Measurements from ENCODE around the gene NUP37.
"Not testable (repeated sequence)": the region's sequence is repeated elsewhere in the genome, so short reads cannot be mapped to it uniquely, and the experiment has no call there.

Gene NUP37, protein sequence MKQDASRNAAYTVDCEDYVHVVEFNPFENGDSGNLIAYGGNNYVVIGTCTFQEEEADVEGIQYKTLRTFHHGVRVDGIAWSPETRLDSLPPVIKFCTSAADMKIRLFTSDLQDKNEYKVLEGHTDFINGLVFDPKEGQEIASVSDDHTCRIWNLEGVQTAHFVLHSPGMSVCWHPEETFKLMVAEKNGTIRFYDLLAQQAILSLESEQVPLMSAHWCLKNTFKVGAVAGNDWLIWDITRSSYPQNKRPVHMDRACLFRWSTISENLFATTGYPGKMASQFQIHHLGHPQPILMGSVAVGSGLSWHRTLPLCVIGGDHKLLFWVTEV

DNA sequence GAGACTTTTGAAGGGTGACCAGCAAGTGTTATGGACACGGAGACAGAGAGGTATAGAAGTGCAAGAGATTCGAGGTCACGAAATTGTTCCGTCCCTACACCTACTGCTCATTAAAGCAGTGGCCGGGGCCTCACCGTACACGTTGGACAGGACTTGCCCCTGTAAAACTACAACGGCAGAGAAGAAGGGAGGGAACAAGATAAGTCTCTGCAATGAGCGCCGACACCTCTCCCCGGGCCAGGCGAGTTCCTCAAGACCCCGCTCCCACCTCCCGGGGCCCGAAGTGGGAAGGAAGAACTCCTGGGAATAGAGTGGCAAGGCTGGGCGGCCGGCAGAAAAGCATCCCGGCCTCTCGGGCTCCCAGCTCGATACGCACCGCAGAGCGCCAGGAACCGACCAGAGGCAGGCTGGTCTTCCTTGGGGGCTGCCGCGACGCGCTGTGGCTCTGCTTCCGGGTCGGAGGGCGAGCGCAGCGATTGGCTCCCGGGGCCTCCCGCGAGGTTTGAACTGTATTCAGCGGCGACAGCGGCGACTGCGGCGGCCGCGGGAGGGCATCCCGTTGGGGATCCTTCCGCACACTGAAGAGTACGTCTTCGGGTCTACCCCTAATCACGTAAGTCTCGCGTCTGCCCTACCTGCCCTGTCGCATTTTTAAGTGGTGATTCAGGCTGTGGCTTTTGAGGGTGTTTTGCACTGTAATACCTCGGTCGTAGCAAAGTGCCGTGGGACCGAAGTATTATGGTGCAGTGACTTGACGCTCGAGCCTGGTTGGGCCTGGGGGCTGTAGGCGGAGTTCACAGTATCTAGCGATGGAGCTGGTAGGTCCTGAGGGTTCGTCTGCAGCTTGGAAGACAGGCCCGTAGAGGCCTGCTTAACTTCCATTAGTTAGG lies at the start of gene NUP37, which contains the start of gene PARPBP:
Gene NUP37, minus strand, starts transcription at position 441 of the 890 bp plus-strand sequence. CDS start 1,596 bp downstream, outside the sequence.
Gene PARPBP, plus strand, starts transcription at position 510 of the 890 bp plus-strand sequence. CDS start 3,706 bp downstream, outside the sequence.
- DNase-seq (ENCODE audit: low read depth in 1 of 2, low spot score in 1 of 2): peak; percentile 75 to 85

DNA sequence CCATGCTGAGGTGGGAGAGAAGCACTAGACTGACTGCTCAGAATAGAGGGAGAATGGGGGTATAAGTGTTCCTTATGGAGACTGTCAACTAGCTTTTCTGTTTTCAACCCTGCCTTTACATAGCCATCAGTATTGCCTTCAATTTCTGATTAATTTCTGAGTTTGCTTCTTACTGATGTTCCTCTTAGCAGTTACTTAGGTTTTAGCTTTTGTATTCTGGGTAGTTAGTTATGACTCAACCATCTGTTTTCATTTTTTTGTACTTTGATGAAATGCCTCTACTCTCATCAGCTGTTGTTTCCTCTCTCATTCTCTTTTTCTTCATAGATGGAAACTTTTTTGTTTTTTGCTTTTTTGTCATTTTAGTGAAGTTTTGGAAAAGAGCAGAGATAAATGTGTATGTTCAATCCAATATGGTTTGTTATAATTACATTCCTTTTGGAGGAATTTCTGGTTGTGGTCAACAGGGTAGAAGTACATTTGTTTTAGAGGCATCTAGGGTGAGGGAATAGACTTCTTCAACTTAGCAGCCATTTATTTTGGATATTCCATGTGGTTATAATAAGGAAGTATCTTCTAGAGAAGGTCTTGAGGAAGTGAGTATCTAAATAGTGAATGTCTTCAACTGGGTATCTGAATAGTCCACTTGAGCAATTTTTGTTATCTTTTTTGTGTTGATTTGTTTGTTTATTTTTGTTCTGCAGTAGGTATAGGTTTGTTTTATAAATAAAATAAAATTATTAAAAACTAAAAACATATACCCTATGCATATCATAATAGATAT lies 48.1 kb upstream of the NUP37 start:
- no peak for DNase-seq (ENCODE audit: low read depth in 1 of 2, low spot score in 1 of 2)

DNA sequence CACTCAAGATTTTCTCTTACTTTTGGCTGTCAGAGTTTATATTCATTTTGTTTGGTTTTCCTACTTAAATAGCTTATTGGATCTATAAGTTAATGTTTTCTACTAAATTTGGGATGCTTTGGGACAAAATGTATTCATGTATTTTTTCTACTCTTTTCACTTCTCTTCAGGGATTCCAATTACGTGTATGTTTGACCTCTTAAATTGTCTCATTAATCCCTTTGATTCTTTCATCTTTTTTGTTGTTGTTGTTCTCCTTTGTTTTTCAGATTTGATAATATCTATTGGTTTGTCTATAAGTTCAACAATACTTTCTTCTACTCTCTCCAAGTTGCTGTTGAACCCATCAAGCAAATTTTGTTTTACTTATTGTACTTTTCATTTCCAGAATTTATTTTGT lies 43.5 kb upstream of the NUP37 start:
- no peak for DNase-seq (ENCODE audit: low read depth in 1 of 2, low spot score in 1 of 2)

DNA sequence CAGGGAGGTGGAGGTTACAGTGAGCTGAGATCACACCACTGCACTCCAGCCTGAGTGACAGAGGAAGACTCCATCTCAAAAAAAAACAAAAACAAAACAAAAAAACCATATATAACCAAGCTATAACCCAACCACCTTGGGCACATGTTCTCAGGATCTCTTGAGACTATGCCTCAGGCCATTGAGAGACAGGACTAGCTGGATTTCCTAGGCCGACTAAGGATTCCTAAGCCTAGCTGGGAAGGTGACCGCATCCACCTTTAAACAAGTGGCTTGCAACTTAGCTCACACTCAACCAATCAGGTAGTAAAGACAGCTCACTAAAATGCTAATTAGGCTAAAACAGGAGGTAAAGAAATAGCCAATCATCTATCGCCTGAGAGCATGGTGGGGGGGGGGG lies 35.3 kb upstream of the NUP37 start:
- DNase-seq (ENCODE audit: low read depth in 1 of 2, low spot score in 1 of 2): not testable (repeated sequence)

DNA sequence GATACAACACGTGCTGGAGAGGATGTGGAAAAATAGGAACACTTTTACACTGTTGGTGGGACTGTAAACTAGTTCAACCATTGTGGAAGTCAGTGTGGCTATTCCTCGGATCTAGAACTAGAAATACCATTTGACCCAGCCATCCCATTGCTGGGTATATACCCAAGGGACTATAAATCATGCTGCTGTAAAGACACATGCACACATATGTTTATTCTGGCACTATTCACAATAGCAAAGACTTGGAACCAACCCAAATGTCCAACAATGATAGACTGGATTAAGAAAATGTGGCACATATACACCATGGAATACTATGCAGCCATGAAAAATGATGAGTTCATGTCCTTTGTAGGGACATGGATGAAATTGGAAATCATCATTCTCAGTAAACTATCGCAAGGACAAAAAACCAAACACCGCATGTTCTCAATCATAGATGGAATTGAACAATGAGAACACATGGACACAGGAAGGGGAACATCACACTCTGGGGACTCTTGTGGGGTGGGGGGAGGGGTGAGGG lies 27.2 kb upstream of the NUP37 start:
- not testable (repeated sequence) for DNase-seq (ENCODE audit: low read depth in 1 of 2, low spot score in 1 of 2)

DNA sequence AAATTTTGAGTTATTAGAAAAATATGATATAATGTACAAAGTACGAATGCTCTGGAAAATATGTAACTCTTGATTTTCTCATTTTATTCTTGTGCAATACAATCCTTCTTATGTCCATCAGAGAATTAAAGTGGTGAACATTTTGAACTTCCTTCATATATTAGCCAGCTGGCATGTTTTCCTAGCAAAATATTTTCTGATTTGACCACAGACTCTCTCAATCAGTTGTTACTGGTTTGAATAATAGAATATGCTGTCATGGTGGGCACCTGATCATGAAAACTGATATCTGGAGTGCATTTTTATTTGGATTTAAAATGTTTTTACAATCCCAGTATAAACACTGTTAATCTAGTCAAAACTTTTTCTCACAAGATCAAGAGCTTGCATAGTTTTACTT lies 24.3 kb upstream of the NUP37 start:
- no peak for DNase-seq (ENCODE audit: low read depth in 1 of 2, low spot score in 1 of 2)

DNA sequence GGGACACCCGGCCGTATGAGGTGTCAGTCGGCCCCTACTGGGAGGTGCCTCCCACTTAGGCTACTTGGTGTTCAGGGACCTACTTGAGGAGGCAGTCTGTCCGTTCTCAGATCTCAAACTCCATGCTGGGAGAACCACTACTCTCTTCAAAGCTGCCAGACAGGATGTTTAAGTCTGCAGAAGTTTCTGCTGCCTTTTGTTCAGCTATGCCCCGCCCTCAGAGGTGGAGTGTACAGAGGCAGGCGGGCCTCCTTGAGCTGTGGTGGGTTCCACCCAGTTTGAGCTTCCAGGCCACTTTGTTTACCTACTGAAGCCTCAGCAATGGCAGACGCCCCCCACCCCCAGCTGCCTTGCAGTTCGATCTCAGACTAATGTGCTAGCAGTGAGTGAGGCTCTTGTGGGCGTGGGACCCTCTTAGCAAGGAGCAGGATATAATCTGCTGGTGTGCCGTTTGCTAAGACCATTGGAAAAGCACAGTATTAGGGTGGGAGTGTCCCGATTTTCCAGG lies 23.0 kb upstream of the NUP37 start:
- not testable (repeated sequence) for DNase-seq (ENCODE audit: low read depth in 1 of 2, low spot score in 1 of 2)

DNA sequence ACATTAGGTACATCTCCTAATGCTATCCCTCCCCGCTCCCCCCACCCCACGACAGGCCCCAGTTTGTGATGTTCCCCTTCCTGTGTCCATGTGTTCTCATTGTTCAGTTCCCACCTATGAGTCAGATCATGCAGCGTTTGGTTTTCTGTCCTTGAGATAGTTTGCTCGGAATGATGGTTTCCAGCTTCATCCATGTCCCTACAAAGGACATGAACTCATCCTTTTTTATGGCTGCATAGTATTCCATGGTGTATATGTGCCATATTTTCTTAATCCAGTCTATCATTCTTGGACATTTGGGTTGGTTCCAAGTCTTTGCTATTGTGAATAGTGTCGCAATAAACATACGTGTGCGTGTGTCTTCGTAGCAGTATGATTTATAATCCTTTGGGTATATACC lies 17.7 kb upstream of the NUP37 start:
- not testable (repeated sequence) for DNase-seq (ENCODE audit: low read depth in 1 of 2, low spot score in 1 of 2)

DNA sequence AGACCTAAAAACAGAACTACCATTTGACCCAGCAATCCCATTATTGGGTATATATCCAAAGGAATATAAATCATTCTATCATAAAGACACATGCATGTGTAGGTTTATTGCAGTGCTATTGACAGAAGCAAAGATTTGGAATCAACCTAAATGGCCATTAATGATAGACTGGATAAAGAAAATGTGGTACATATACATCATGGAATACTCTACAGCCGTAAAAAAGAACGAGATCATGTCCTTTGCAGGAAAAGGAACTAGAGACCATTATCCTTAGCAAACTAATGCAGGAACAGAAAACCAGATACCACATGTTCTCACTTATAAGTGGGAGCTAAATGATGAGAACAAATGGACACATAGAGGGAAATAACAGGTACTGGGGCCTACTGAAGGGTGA lies 11.5 kb upstream of the NUP37 start:
- not testable (repeated sequence) for DNase-seq (ENCODE audit: low read depth in 1 of 2, low spot score in 1 of 2)

DNA sequence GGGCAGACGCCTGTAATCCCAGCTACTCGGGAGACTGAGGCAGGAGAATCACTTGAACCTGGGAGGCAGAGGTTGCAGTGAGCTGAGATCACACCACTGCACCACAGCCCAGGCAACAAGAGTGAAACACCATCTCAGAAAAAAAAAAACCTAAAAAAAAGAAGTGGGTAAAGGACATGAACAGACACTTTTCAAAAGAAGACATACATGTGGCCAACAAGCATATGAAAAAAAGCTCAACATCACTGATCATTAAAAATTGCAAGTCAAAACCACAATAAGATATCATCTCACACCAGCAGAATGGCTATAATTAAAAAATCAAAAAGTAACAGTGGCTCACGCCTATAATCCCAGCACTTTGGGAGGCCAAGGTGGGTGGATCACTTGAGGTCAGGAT lies 10.8 kb upstream of the NUP37 start:
- not testable (repeated sequence) for DNase-seq (ENCODE audit: low read depth in 1 of 2, low spot score in 1 of 2)

DNA sequence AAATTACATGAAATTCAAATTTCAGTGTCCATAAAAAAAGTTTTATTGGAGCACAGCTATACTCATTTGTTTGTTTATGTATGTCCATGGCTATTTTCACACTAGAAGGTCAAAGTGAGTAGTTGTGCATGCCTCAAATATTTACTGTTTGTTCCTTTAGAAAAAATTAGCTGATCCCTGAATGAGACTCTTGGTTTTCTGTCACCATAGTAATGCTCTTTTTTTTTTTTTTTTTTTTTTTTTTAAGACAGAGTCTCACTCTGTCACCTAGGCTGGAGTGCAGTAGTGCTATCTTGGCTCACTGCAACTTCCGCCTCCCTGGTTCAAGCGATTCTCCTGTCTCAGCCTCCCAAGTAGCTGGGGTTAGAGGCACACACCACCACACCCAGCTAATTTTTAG lies 1.4 kb upstream of the NUP37 start:
- not testable (repeated sequence) for DNase-seq (ENCODE audit: low read depth in 1 of 2, low spot score in 1 of 2)

DNA sequence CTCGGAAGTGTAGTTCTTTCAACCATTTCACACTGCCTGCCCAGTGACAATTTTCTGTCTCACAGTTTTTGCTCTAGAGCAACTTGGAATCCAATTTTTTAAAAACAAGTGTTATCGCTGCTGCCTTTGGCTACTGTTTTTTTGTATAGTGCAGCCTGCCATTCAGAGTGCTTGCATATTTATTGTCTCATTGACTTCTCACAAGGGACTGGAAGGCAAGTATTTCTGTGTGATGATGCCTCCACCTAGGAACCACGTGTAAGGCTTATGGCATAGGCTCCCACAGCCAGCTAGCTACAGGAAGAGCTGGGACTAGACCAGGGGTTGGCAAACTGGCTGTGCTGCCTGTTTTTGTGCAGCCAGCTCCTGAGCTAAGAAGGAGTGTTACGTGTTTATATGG lies 972 bp upstream of the NUP37 start:
- no peak for DNase-seq (ENCODE audit: low read depth in 1 of 2, low spot score in 1 of 2)

DNA sequence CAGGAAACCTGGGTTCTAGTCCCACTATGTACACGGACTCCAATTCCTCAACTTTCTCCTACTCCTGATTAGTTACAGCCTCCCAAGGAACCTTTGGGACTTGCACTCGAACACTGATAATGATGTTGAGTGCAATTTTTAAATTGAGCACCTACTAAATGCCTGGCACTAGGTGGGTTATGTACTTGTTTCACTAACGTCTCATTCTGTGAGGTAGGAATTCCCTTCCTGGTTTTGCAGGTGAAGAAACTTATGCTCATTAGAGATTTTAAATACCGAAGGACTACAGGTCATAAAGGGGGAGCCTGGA lies 605 bp upstream of the NUP37 start:
- no peak for DNase-seq (ENCODE audit: low read depth in 1 of 2, low spot score in 1 of 2)

DNA sequence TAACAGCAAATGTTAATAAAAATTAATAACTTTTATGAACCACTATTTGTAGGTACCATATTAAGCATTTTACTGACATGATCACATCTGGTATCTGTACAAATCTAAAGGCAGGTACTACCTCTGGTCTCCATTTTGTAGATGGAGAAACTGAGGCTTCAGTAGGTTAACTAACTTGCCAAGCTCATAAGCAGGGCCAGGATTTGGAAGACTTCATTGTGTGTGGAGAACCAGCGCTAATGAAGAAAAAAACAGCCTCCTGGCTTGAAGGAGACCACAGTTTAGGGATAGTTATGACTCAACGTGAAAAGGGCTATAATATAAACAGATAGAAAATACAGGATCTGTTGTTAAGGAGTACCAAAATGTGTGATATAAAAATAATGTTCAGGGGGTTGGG lies 1.0 kb downstream of the NUP37 start:
- DNase-seq (ENCODE audit: low read depth in 1 of 2, low spot score in 1 of 2): no peak

DNA sequence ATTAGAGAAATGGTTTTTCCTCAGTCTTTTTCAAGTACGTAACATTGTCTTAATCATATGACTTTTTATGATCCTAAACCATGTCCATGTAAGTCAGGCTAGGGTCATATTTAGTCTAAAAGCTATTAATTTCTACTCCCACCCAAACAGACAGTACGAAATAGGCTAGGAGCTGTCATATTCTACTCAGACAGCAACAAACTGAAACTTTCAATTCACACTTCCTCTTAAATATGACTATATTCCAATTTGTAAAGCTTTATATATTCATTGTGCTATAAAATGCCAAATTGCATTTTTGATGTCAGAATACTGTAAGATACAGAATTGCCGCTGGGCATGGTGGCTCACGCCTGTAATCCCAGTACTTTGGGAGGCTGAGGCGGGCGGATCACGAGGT lies 3.5 kb downstream of the NUP37 start:
- DNase-seq (ENCODE audit: low read depth in 1 of 2, low spot score in 1 of 2): no peak

DNA sequence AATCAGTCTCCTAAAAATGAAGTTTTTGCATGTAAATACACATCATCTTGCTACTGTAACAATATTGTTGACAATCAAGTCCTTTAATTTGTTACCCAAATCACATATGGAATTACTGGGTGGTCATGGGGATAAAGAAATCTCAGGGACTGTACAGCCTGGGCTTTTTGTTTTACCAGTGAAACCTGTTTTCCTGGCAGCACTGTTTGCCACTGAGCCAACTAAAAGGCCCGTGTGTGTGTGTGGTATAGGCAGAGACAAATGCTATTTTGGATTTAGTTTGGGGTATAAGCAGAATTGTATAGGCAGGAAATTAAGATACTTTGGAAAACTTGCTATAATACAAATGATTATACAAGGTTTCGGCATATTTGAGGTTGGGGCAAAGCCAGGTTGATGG lies 5.7 kb downstream of the NUP37 start:
- no peak for DNase-seq (ENCODE audit: low read depth in 1 of 2, low spot score in 1 of 2)

DNA sequence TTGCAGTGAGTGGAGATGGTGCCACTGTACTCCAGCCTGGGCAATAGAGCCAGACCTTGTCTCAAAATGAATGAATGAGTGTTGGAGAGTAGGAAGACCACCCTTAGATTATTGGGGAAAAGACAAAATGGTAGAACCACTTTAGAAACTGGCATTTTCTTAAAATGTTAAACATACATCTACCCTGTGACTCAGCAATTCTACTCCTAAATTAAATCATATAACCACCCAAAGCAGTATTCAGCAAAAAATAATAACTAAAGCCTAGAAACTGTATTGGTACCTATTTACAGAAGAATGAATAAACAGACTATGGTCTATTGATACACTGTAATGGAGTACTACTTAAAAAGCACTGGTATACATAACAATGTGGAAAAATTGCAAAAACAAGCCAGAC lies 9.1 kb downstream of the NUP37 start:
- DNase-seq (ENCODE audit: low read depth in 1 of 2, low spot score in 1 of 2): no peak

DNA sequence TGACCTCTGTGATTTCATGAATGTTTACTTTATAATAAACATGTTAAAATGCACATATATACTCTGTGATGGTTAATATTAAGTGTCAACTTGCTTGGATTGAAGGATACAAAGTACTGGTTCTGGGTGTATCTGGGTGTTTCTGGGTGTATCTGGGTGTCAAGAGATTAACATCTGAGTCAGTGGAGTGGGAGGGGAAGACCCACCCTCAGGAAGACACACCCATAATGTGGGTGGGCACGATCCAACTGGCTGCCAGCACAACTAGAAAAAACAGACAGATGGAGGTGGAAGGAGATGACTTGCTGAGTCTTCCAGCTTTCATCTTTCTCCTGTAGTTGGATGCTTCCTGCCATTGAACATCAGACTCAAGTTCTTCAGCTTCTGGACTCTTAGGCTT lies 11.9 kb downstream of the NUP37 start:
- no peak for DNase-seq (ENCODE audit: low read depth in 1 of 2, low spot score in 1 of 2)

DNA sequence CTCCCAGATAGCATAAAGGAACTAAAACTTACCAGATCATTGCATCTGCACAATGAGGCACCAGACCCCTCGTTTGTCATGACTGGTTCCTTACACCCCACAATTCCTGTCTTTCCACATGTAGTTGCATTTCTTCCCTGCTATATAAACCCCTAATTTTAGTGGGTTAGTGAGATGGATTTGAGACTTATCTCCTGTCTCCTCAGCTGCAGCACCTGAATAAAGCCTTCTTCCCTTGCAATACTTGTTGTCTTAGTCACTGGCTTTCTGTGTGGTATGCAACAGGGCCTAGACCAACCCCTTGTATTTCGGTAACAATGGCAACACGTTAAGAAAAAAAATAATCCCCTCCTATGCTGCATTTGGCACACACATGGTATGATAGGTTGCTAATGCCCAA lies 13.0 kb downstream of the NUP37 start:
- no peak for DNase-seq (ENCODE audit: low read depth in 1 of 2, low spot score in 1 of 2)

DNA sequence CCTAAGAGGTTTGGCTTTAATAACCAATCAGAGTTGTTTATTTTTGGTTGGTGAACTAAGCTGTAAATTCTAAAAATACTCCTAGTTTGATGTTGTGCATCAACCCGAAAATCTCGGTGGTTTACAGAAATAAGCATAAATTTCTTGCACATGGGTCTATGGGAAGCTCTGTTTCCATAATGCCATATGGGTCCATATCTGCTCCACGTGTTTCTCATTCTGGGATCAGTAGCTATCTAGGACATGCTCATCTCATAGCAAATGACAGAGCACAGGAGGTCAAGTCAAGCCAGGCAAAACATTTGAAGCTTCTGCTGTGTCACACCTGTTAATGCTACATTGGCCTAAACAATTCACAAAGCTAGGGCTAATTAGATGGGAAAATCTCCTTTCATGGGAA lies 23.1 kb downstream of the NUP37 start:
- DNase-seq (ENCODE audit: low read depth in 1 of 2, low spot score in 1 of 2): no peak

DNA sequence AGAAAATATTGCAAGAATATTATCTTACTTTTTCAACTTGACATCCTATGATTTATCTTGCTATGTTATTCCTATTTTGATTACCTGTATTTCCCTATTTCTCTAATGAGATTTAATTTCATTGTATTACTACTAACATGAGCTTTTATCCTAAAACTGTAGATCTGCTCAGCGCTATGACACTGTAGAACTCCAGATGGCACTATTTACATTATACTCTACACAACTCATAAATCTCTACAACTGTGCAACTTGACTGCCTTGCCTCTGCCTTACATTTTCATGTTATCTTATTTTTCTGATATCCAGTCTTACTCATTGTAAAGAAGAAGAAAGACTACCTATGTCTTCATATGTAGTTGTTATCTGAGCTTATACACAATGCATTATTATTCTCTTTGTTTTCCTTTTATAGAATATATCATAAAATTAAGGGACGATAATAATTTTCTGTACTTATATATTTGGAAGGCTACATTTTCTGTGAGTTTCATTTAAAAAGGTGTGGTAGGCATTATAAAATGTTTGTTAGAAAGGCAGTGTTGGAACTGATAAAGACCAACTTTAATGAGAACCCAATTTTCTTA lies 24.1 kb downstream of the NUP37 start:
- DNase-seq (ENCODE audit: low read depth in 1 of 2, low spot score in 1 of 2): no peak

All from stimulated activated CD4-positive, alpha-beta T cell treated with anti-CD3 and anti-CD28 coated beads, Interleukin-15, amount 100 ng/mL, for 1 hour (primary cell).